Epithelial cell of esophagus (primary cell): ENCODE results near the gene PHPT1.

Experiments
- DNase-seq: peaks from one replicate; pipeline ENCODE4 v3.0.0; 2010; ENCODE audit warnings: low read depth
- H3K4me3 ChIP-seq: 2 replicates; pipeline ENCODE4 v1.5.1; 2011; ENCODE audit warnings: mild to moderate bottlenecking, low read length, control low read depth
- CTCF ChIP-seq: IDR thresholded peaks from 2 replicates; pipeline ENCODE4 v1.5.1; 2011; ENCODE audit warnings: low read depth, mild to moderate bottlenecking, low read length, control low read depth, inconsistent platforms; ENCODE audit not compliant: insufficient read depth; ENCODE audit errors: missing control alignments

Gene PHPT1

GRCh38 chr9:136814725-136815421 is 34.3 kb upstream of the PHPT1 start:
- no peak overlapping the region for H3K4me3 ChIP-seq
- no peak for DNase-seq
- no peak for TF ChIP-seq CTCF

GRCh38 chr9:136815422-136815782 is 33.8 kb upstream of the PHPT1 start:
- DNase-seq = no peak
- no peak overlapping the region for H3K4me3 ChIP-seq
- no peak for TF ChIP-seq CTCF

GRCh38 chr9:136820971-136821825 is 28.0 kb upstream of the PHPT1 start:
- no peak for DNase-seq
- no peak for TF ChIP-seq CTCF
- H3K4me3 ChIP-seq = no peak overlapping the region

GRCh38 chr9:136821826-136822544 is 27.2 kb upstream of the PHPT1 start:
- no peak for TF ChIP-seq CTCF
- no peak overlapping the region for H3K4me3 ChIP-seq
- no peak for DNase-seq

- no peak for TF ChIP-seq CTCF
These were observed 25.8 kb upstream of the PHPT1 start for GRCh38 chr9:136823136-136824046.

GRCh38 chr9:136824496-136825225 is 24.5 kb upstream of the PHPT1 start:
- TF ChIP-seq CTCF = no peak
- no peak for DNase-seq

More at GRCh38 chr9:136823136-136824046, 25.8 kb upstream of the PHPT1 start:
- no peak for DNase-seq
- H3K4me3 ChIP-seq = no peak overlapping the region

More at GRCh38 chr9:136824496-136825225, 24.5 kb upstream of the PHPT1 start:
- no peak overlapping the region for H3K4me3 ChIP-seq
